Activated B cell treated with CpG ODN at 0.5 μM for 24 hours (primary cell): ENCODE data around the gene KRT24. TPM values are rescaled to one million over a fixed set of nuclear protein-coding genes. Genes with fewer than 3 reads are reported as not detected.

Experiments used
- ATAC-seq: fragments of 200-7000 bp; cut with Tn5 transposase; one replicate; pipeline ENCODE4 v1.10.0; 2021; ENCODE audit warnings: low read depth, mild to moderate bottlenecking, moderate library complexity
- CTCF ChIA-PET: fragments of 350-600 bp; sonication (Branson Sonifier 250); formaldehyde crosslinking; loops from one replicate; lab custom pipeline; 2021; ENCODE audit warnings: antibody characterized with exemption; lab: Charles Lee
- POLR2A ChIA-PET: fragments of 350-600 bp; sonication (Branson Sonifier 250); formaldehyde crosslinking; loops from one replicate; lab custom pipeline; 2021; ENCODE audit warnings: antibody characterized with exemption; lab: Charles Lee
- DNase-seq: peaks from one replicate; pipeline ENCODE4 v3.0.0; 2022
- H3K27ac Mint-ChIP-seq: one replicate; pipeline ENCODE4 v1.8.0; 2020; ENCODE audit warnings: mixed read lengths
- H3K27me3 Mint-ChIP-seq: one replicate; pipeline ENCODE4 v1.8.0; 2021; ENCODE audit warnings: mixed read lengths
- H3K36me3 Mint-ChIP-seq: one replicate; pipeline ENCODE4 v1.8.0; 2021; ENCODE audit warnings: low read depth, mixed read lengths
- H3K4me1 Mint-ChIP-seq: one replicate; pipeline ENCODE4 v1.8.0; 2021; ENCODE audit warnings: mixed read lengths
- H3K4me3 Mint-ChIP-seq: one replicate; pipeline ENCODE4 v1.8.0; 2020; ENCODE audit warnings: mild to moderate bottlenecking, mixed read lengths
- H3K9me3 Mint-ChIP-seq: one replicate; pipeline ENCODE4 v1.8.0; 2020; ENCODE audit warnings: mixed read lengths
- CTCF ChIP-seq: fragments of 200-600 bp; IDR thresholded peaks from one replicate; pipeline ENCODE4 v1.8.0; 2022; ENCODE audit warnings: antibody characterized with exemption, mild to moderate bottlenecking
- intact Hi-C: fragments of 100-400 bp; cut with micrococcal nuclease; formaldehyde crosslinking; loops from one replicate; pipeline ENCODE4 v1.15.1; 2024
- total RNA-seq: library from RNA; stranded (reverse); gene quantifications from 2 replicates; pipeline ENCODE4 v1.2.3, GENCODE V29; 2022

Gene KRT24
- total RNA-seq, 1 donor from 2014 or later: not detected

- ChIA-PET POLR2A (interaction anchor here (0.6 kb wide), 1 partner anchor 329 kb away, joined by 3 read pairs; no protein-coding TSS in a partner anchor), CTCF (no interaction called here)
- Mint-ChIP-seq H3K9me3 (no peaks in the 10 kb centered on the region), H3K36me3 (no peaks in the 10 kb centered on the region), H3K4me1 (no peaks in the 10 kb centered on the region), H3K4me3 (no peak overlapping the region), H3K27ac (no peak overlapping the region), H3K27me3 (peaks cover 28% of the 10 kb centered on the region)
- ATAC-seq (no peak), DNase-seq (no peak)
- no peak for TF ChIP-seq CTCF
- intact Hi-C loops: no loop called here
Observed at GRCh38 chr17:40697297-40697696, 6.3 kb downstream of the KRT24 start.

GRCh38 chr17:40696651-40697072, 6.9 kb downstream of the KRT24 start:
- ATAC-seq: no peak
- no peak for DNase-seq
- peaks cover 28% of the 10 kb centered on the region for H3K27me3 Mint-ChIP-seq
- H3K27ac Mint-ChIP-seq: no peak overlapping the region
- no peaks in the 10 kb centered on the region for H3K4me1 Mint-ChIP-seq
- H3K4me3 Mint-ChIP-seq: no peak overlapping the region
- H3K36me3 Mint-ChIP-seq: no peaks in the 10 kb centered on the region
- POLR2A ChIA-PET: interaction anchor here (0.6 kb wide), 1 partner anchor 329 kb away, joined by 3 read pairs; no protein-coding TSS in a partner anchor
- TF ChIP-seq CTCF: no peak
- intact Hi-C loops: no loop called here
- CTCF ChIA-PET: no interaction called here
- H3K9me3 Mint-ChIP-seq: no peaks in the 10 kb centered on the region

DNA sequence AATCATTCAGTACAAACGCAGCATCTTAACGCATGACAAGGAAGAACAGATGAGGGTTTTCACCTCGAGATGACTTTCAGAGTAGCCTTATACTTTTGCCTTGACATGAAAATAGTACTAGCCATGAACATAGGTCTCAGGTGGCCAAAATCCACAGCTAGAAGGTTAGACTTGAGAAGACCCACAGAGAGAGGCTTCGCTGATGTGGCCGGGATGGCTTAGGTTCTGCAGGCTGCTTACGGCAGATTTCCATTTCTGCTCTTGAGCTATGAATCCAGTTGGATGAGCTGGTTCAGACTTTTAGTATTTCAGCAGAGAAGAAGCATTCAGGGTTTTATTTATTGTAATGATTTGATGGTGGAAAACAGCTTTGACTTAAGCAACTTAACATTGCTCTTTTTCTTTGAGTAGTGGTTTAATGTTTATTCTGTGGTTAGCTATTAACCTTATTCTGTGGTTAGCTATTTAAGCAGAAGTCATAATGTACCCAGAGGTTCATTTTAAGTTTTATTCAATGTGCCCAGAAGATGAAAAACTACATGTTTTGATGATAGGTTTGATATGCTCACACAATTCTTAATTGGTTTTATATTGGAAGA, 7.6 kb downstream of the KRT24 start:
- Mint-ChIP-seq H3K4me3 (no peak overlapping the region), H3K4me1 (no peaks in the 10 kb centered on the region), H3K9me3 (no peaks in the 10 kb centered on the region), H3K27me3 (peaks cover 31% of the 10 kb centered on the region), H3K36me3 (no peaks in the 10 kb centered on the region), H3K27ac (no peak overlapping the region)
- ATAC-seq (no peak), DNase-seq (no peak)
- intact Hi-C loops: no loop called here
- ChIA-PET POLR2A (no interaction called here), CTCF (no interaction called here)
- TF ChIP-seq CTCF: no peak

GRCh38 chr17:40694584-40694983, 9.0 kb downstream of the KRT24 start:
- Mint-ChIP-seq H3K36me3 (no peaks in the 10 kb centered on the region), H3K4me3 (no peak overlapping the region), H3K27me3 (peaks cover 28% of the 10 kb centered on the region), H3K4me1 (no peaks in the 10 kb centered on the region), H3K9me3 (no peaks in the 10 kb centered on the region), H3K27ac (no peak overlapping the region)
- intact Hi-C loops: no loop called here
- no peak for TF ChIP-seq CTCF
- ChIA-PET CTCF (no interaction called here), POLR2A (no interaction called here)
- DNase-seq (no peak), ATAC-seq (no peak)

GRCh38 chr17:40687106-40687505, 16.4 kb downstream of the KRT24 start:
- ATAC-seq (no peak), DNase-seq (no peak)
- intact Hi-C loops: no loop called here
- Mint-ChIP-seq H3K4me3 (no peak overlapping the region), H3K36me3 (no peaks in the 10 kb centered on the region), H3K4me1 (no peaks in the 10 kb centered on the region), H3K27ac (no peak overlapping the region), H3K9me3 (no peaks in the 10 kb centered on the region), H3K27me3 (peaks cover 16% of the 10 kb centered on the region)
- POLR2A ChIA-PET: no interaction called here
- TF ChIP-seq CTCF: no peak
- CTCF ChIA-PET: no interaction called here
